Keratinocyte (primary cell): ENCODE measurements around the gene NUBP2. TPM values are rescaled to one million over a fixed set of nuclear protein-coding genes. Genes with fewer than 3 reads are reported as not detected.

Source experiments
- DNase-seq: peaks from one replicate; pipeline ENCODE4 v3.0.0-alpha.2; 2011; ENCODE audit warnings: low read depth, missing footprints, low spot score
- FAIRE-seq: peaks from 2 replicates; lab custom pipeline; 2011; peaks lifted over from hg19 to GRCh38; lab: Jason Lieb, UNC
- H2AFZ ChIP-seq: 2 replicates; pipeline ENCODE4 v1.6.0; 2012; ENCODE audit warnings: low read length, control low read depth, inconsistent platforms; ENCODE audit not compliant: control insufficient read depth
- H3K27ac ChIP-seq: 2 replicates; pipeline ENCODE4 v1.5.1; 2011; ENCODE audit warnings: low read length; ENCODE audit not compliant: control insufficient read depth, insufficient read depth
- H3K27me3 ChIP-seq: 3 replicates; pipeline ENCODE4 v1.6.0; 2011; ENCODE audit warnings: low read length; ENCODE audit not compliant: control insufficient read depth, insufficient read depth; ENCODE audit errors: extremely low read depth
- H3K36me3 ChIP-seq, 2 experiments: 2 replicates in 1 of 2; 3 replicates in 1 of 2; pipeline ENCODE4 v1.5.1; 2011; ENCODE audit warnings: low read length in 2 of 2, mild to moderate bottlenecking in 1 of 2; ENCODE audit not compliant: control insufficient read depth in 2 of 2, insufficient read depth in 2 of 2; ENCODE audit errors: extremely low read depth in 1 of 2
- H3K4me1 ChIP-seq: 3 replicates; pipeline ENCODE4 v1.5.1; 2011; ENCODE audit warnings: low read length; ENCODE audit not compliant: control insufficient read depth, insufficient read depth; ENCODE audit errors: extremely low read depth
- H3K4me2 ChIP-seq: 3 replicates; pipeline ENCODE4 v1.6.0; 2011; ENCODE audit warnings: low read depth, low read length; ENCODE audit not compliant: control insufficient read depth, insufficient read depth; ENCODE audit errors: extremely low read depth
- H3K4me3 ChIP-seq, 3 experiments: fragments of 200-600 bp in 1 of 3; sonication (generic) in 1 of 3; 2 replicates in 2 of 3; 3 replicates in 1 of 3; pipeline ENCODE4 v1.5.1; 2011 to 2016; ENCODE audit warnings: low read length in 3 of 3, mild to moderate bottlenecking in 3 of 3, control low read depth in 2 of 3, inconsistent platforms in 1 of 3, low read depth in 1 of 3, mixed read lengths in 1 of 3, mixed run types in 1 of 3, moderate library complexity in 1 of 3; ENCODE audit not compliant: control insufficient read depth in 2 of 3, insufficient read depth in 2 of 3; ENCODE audit errors: extremely low read depth in 1 of 3
- H3K79me2 ChIP-seq: 2 replicates; pipeline ENCODE4 v1.6.0; 2012; ENCODE audit warnings: low read length; ENCODE audit not compliant: control insufficient read depth, insufficient read depth
- H3K9ac ChIP-seq: 3 replicates; pipeline ENCODE4 v1.6.0; 2011; ENCODE audit warnings: low read length; ENCODE audit not compliant: control insufficient read depth, insufficient read depth; ENCODE audit errors: extremely low read depth
- H3K9me1 ChIP-seq: 3 replicates; pipeline ENCODE4 v1.6.0; 2011; ENCODE audit warnings: low read length; ENCODE audit not compliant: control insufficient read depth, insufficient read depth; ENCODE audit errors: extremely low read depth
- H3K9me3 ChIP-seq: 2 replicates; pipeline ENCODE4 v1.5.1; 2012; ENCODE audit warnings: low read depth, low read length; ENCODE audit not compliant: control insufficient read depth
- H4K20me1 ChIP-seq: 3 replicates; pipeline ENCODE4 v1.6.0; 2011; ENCODE audit warnings: low read length; ENCODE audit not compliant: control insufficient read depth, insufficient read depth; ENCODE audit errors: extremely low read depth
- EZH2 ChIP-seq: IDR thresholded peaks from one replicate; pipeline ENCODE4 v1.6.1; 2012; ENCODE audit warnings: inconsistent platforms, mild to moderate bottlenecking, low read length, moderate library complexity
- dilution Hi-C: fragments of 300-500 bp; cut with MboI; formaldehyde crosslinking; loops from one replicate; pipeline ENCODE4 v1.7.0; 2020; ENCODE audit warnings: low sequenced_read_pairs; ENCODE audit not compliant: extremely low pct_ligation_motif_present
- polyA plus RNA-seq, 5 experiments: library from polyadenylated mRNA; depleted of rRNA in 3 of 5; stranded (reverse) in 3 of 5; stranded (forward) in 1 of 5; unstranded in 1 of 5; fragments of >200 nt; gene quantifications; 1 replicate in 1 of 5; 2 replicates in 3 of 5; 3 replicates in 1 of 5; pipeline versions ENCODE4 v1.2.1 to v1.2.3, GENCODE V29; 2011 to 2012; ENCODE audit warnings: missing spikeins in 2 of 5, low read depth in 1 of 5, low replicate concordance in 1 of 5
- TF ChIP-seq, protein P1 (sequence below), 3 experiments: IDR thresholded peaks in 1 of 3; conservative IDR thresholded peaks in 1 of 3; optimal IDR thresholded peaks in 1 of 3; 2 replicates in 2 of 3; 3 replicates in 1 of 3; pipeline versions ENCODE3 to v1.5.1; 2011; ENCODE audit warnings: low read length in 3 of 3, mild to moderate bottlenecking in 3 of 3, moderate library complexity in 2 of 3, control low read depth in 1 of 3, inconsistent platforms in 1 of 3; ENCODE audit not compliant: insufficient read depth in 2 of 3; ENCODE audit errors: extremely low read depth in 1 of 3

NUBP2 gene
- polyA plus RNA-seq, 1 donor (not counting 4 experiments of a cell fraction or from before 2014, with no cell fraction given), result 24.4 TPM

DNA sequence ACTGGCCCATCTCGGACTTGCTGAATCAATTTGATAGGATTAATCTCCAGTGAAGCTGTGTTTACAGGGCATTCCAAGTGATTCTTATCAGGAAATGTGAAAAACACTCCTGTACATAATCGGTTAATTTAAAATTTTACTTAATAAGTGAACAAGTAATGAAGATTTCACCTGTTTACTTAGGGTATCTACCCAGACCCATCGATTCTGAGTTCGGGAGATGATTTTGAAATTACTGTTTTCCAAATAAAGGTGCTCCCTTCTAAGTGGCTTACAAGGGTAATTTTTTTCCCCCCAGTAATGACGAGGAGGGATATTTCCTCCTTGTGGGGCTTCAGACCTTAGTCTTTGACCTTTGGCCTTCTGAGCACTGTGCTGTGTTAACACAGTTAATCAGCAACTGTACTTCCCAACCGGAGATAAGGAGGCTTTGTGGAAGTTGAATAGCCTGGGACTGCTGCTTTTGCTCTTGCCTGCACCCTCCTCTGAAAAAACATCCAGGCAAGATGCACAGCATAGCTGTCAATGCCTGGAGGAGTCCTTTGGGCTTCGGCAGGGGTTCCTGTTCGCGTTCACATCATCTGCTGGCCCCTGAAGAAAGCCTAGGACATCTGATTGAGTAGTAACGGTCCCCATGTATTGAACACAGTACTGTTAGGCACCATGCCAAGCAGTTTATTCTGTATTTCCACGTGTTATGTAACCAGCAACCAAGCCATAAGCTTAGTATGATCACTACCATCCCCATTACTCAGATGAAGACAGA, 46.1 kb downstream of the NUBP2 start:
- no peaks in the 10 kb centered on the region for H3K9me3 ChIP-seq
- H3K4me2 ChIP-seq, result peak overlapping the region; percentile 96
- peaks cover 1 to 5% of the 10 kb centered on the region in 2 experiments for H3K36me3 ChIP-seq
- H3K9ac ChIP-seq, result peak overlapping the region; percentile 0
- TF ChIP-seq EZH2, result no peak
- TF ChIP-seq, protein P1, sequence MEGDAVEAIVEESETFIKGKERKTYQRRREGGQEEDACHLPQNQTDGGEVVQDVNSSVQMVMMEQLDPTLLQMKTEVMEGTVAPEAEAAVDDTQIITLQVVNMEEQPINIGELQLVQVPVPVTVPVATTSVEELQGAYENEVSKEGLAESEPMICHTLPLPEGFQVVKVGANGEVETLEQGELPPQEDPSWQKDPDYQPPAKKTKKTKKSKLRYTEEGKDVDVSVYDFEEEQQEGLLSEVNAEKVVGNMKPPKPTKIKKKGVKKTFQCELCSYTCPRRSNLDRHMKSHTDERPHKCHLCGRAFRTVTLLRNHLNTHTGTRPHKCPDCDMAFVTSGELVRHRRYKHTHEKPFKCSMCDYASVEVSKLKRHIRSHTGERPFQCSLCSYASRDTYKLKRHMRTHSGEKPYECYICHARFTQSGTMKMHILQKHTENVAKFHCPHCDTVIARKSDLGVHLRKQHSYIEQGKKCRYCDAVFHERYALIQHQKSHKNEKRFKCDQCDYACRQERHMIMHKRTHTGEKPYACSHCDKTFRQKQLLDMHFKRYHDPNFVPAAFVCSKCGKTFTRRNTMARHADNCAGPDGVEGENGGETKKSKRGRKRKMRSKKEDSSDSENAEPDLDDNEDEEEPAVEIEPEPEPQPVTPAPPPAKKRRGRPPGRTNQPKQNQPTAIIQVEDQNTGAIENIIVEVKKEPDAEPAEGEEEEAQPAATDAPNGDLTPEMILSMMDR (optimal IDR thresholded peaks at IDR 0.05 in 1 of 3, IDR thresholded peaks at IDR 0.05 in 1 of 3, conservative IDR thresholded peaks at IDR 0.05 in 1 of 3; ENCODE audit: extremely low read depth in 1 of 3, insufficient read depth in 2 of 3, low read length in 3 of 3), result no peak
- H4K20me1 ChIP-seq, result no peaks in the 10 kb centered on the region
- H3K4me1 ChIP-seq, result peaks cover 30% of the 10 kb centered on the region
- H3K4me3 ChIP-seq, result peak overlapping the region; percentile 63 to 99 (median 90)
- H3K27me3 ChIP-seq, result no peaks in the 10 kb centered on the region
- H3K79me2 ChIP-seq, result peaks cover 26% of the 10 kb centered on the region
- no peak for DNase-seq
- no peak overlapping the region for H3K27ac ChIP-seq
- no peaks in the 10 kb centered on the region for H3K9me1 ChIP-seq
- no peak overlapping the region for H2AFZ ChIP-seq
- FAIRE-seq, result no peak
- dilution Hi-C loops, result no loop called here

DNA sequence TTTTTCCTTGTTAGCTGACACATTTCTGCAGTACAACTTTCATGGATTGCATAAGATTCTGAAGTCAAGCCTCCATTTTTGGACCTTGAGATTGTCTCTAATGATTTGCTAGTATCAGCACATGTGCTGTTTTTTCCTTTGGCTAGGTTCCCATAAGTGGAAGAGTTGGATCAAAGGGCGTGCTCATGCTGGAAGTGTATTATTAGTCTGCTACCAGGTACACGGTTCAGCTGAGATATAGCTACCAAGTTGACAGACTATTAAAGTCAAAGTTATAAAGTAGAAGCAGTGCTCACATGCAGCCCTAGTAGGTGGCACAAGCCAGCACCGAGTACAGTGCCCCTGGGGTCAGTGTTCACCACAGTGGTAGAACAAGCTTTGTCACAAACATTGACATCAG, 47.5 kb downstream of the NUBP2 start:
- no peak for DNase-seq
- no peak for FAIRE-seq

More for the DNA sequence above, 47.5 kb downstream of the NUBP2 start:
- no peak overlapping the region for H3K27ac ChIP-seq
- H2AFZ ChIP-seq, result no peak overlapping the region
- no peak overlapping the region for H3K4me2 ChIP-seq
- no peak for TF ChIP-seq EZH2
- TF ChIP-seq, protein P1 (optimal IDR thresholded peaks at IDR 0.05 in 1 of 3, IDR thresholded peaks at IDR 0.05 in 1 of 3, conservative IDR thresholded peaks at IDR 0.05 in 1 of 3; ENCODE audit: extremely low read depth in 1 of 3, insufficient read depth in 2 of 3, low read length in 3 of 3), result no peak
- no peak overlapping the region for H3K9ac ChIP-seq
- no peaks in the 10 kb centered on the region for H3K9me1 ChIP-seq
- H3K79me2 ChIP-seq, result peaks cover 26% of the 10 kb centered on the region
- H4K20me1 ChIP-seq, result no peaks in the 10 kb centered on the region
- H3K4me1 ChIP-seq, result peaks cover 35% of the 10 kb centered on the region
- H3K9me3 ChIP-seq, result no peaks in the 10 kb centered on the region
- H3K36me3 ChIP-seq, result peaks cover 1 to 5% of the 10 kb centered on the region in 2 experiments
- dilution Hi-C loops, result no loop called here
- H3K4me3 ChIP-seq, result no peak overlapping the region
- H3K27me3 ChIP-seq, result no peaks in the 10 kb centered on the region
